GM21723 (cell line): Measurements from ENCODE around the gene ACIN1.
A peak's percentile ranks its signal among the peaks of the same experiment; 100 is the strongest.
"Not testable (repeated sequence)": the region's sequence is repeated elsewhere in the genome, so short reads cannot be mapped to it uniquely, and the experiment has no call there.

Experiments
- ATAC-seq: cut with Tn5 transposase; IDR thresholded peaks from one replicate; pipeline ENCODE4 v1.9.1; 2021; ENCODE audit warnings: mild to moderate bottlenecking, moderate library complexity; ENCODE audit not compliant: unreplicated experiment

Gene ACIN1

GRCh38 chr14:23108169-23108568 is 13.2 kb upstream of the ACIN1 start:
- not testable (repeated sequence) for ATAC-seq

- ATAC-seq: not testable (repeated sequence)
Observed at GRCh38 chr14:23107620-23108019, 12.7 kb upstream of the ACIN1 start.

GRCh38 chr14:23106747-23107045 is 11.8 kb upstream of the ACIN1 start:
- ATAC-seq: no peak

GRCh38 chr14:23105348-23105824 is 10.4 kb upstream of the ACIN1 start:
- no peak for ATAC-seq

- ATAC-seq: no peak
Observed at GRCh38 chr14:23104591-23105347, 9.8 kb upstream of the ACIN1 start, which contains the start of gene CIROP. TSS of gene CIROP (minus strand) at chr14:23104989. CDS start at chr14:23104920, 69 bp downstream.

- ATAC-seq: no peak
Observed at GRCh38 chr14:23104070-23104590, 9.2 kb upstream of the ACIN1 start.

GRCh38 chr14:23103581-23103980 is 8.6 kb upstream of the ACIN1 start:
- no peak for ATAC-seq

- no peak for ATAC-seq
Observed at GRCh38 chr14:23102801-23103200, 7.9 kb upstream of the ACIN1 start.

- no peak for ATAC-seq
Observed at GRCh38 chr14:23101986-23102625, 7.2 kb upstream of the ACIN1 start.

GRCh38 chr14:23101213-23101970 is 6.5 kb upstream of the ACIN1 start:
- no peak for ATAC-seq

GRCh38 chr14:23099212-23099861 is 4.4 kb upstream of the ACIN1 start:
- no peak for ATAC-seq

GRCh38 chr14:23097786-23098185 is 2.9 kb upstream of the ACIN1 start:
- no peak for ATAC-seq

- peak; percentile 91 for ATAC-seq
Observed at GRCh38 chr14:23095196-23096108, 516 bp upstream of the ACIN1 start, which contains the start of gene C14orf119. TSS of gene C14orf119 (plus strand) at chr14:23095505. CDS start at chr14:23097659, 2,154 bp downstream.

GRCh38 chr14:23093991-23094665 is 808 bp downstream of the ACIN1 start:
- no peak for ATAC-seq

GRCh38 chr14:23093526-23093925 is 1.4 kb downstream of the ACIN1 start:
- ATAC-seq: no peak

- ATAC-seq: no peak
Observed at GRCh38 chr14:23093104-23093503, 1.8 kb downstream of the ACIN1 start.

- ATAC-seq: no peak
Observed at GRCh38 chr14:23091294-23092225, 3.4 kb downstream of the ACIN1 start.

GRCh38 chr14:23090254-23090636 is 4.7 kb downstream of the ACIN1 start:
- no peak for ATAC-seq
